Inflammatory macrophage treated with lipopolysaccharide for 4 hours (primary cell): ENCODE data around the gene KRTAP12-3.
"Not testable (repeated sequence)": the region's sequence is repeated elsewhere in the genome, so short reads cannot be mapped to it uniquely, and the experiment has no call there.

Experiments used
- DNase-seq: peaks from one replicate; pipeline ENCODE4 v3.0.0-alpha.2; 2020

Gene KRTAP12-3

DNA sequence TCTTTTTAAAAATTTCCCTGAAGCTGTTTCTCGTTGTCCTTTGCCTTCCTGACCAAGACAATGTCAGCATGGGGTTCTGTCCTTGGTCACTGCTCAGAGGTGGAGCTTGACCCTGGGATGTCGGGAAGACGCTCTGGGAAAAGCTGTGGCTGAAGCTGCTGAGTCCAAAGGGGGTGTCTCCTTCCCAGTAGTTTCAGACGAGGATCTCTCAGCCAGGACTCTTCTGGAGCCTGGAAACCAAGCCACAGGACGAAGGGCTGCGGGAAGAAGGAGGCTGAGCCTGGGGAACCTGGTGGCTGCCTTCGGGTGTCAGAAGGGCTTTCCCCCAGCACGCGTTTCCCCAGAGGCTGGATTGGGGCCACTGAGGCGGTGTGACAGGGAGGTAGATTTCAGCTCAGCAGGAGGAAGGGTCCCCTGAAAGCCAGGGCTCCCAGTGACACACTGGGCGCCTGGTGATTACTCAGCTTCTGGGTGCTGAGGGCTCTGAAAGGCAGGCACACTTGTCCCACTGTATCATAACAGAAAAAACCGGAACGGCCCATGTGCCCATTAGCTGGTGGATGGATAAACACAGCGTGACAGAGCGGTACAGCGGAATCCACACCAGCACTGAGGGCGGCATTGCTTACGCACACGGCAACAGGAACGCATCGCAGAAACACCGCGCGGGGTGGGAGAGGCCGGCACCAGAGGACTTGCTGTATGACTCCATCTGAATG lies 29.3 kb downstream of the KRTAP12-3 start:
- DNase-seq, result no peak

DNA sequence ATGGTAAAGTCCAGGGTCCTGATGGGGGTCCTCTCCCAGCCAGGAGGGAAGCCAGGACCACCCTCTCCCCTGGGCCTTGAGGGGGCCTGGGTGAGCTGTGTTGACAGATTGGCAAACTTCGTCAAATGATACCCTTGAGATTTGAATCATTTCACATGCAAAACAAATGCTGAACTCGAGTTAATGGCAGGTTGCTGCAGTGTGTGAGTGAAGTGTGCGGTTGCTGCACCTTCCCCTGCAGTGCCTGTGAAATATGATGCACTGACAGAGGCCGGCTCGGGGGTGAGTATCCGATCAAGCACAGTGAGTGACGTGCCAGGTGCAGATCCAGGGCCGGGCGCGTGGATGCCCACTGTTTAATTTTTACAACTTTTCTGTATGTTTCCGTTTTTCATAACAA lies 29.9 kb downstream of the KRTAP12-3 start:
- DNase-seq, result no peak

DNA sequence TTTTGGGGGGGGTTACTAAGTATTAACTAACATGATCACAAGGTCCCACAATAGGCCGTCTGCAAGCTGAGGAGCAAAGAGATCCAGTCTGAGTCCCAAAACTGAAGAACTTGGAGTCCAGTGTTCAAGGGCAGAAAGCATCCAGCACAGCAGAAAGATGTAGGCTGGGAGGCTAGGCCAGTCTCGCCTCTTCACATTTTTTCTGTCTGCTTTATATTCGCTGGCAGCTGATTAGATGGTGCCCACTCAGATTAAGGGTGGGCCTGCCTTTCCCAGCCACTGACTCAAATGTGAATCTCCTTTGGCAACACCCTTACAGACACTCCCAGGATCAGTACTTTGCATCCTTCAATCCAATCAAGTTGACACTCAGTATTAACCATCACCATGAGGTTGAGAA lies 32.0 kb downstream of the KRTAP12-3 start:
- DNase-seq, result not testable (repeated sequence)

DNA sequence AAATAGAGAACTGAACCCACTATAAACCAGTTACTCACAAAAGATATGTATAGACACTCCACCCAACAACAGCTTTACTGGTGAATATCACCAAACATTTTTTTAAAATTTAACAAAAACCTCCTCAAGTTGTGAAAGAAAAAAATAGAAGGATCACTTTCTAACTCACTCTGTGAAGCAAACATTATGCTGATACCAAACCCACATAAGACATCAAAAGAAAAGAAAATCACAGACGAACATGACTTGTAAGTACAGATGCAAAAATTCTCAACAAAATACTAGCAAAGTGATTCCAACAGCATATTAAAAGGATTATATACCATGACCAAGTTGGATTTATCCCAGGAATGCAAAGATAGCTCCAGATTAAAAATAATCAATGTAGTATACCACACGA lies 34.0 kb downstream of the KRTAP12-3 start:
- no peak for DNase-seq

DNA sequence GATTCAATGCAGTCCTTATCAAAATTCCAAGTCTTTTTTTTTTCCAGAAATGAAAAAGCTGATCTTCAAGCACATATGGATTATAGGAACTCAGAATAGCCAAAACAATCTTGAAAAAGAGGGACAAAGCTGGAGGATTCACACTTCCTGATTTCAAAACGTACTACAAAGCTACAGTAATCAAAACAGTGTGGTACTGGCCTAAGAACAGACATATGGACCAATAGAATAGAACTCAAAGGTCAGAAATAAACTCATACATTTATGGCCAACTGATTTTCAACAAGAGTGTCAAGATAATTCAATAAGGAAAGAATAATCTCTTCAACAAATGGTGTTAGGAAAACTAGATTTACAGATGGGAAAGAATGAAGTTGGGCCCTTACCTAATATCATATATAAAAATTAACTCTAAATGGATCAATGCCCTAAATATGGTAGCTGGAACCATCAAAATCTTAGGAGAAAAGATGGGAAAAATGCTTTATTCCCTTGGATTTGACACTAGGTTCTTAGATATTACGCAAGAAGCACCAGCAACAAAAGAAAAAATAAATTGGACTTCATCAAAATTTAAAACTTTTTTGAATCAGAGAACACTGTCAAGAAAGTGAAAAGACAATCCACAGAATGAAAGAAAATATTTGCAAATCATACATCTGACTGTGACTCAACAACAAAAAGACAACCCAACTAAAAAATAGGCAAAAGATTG lies 35.2 kb downstream of the KRTAP12-3 start:
- DNase-seq, result no peak

DNA sequence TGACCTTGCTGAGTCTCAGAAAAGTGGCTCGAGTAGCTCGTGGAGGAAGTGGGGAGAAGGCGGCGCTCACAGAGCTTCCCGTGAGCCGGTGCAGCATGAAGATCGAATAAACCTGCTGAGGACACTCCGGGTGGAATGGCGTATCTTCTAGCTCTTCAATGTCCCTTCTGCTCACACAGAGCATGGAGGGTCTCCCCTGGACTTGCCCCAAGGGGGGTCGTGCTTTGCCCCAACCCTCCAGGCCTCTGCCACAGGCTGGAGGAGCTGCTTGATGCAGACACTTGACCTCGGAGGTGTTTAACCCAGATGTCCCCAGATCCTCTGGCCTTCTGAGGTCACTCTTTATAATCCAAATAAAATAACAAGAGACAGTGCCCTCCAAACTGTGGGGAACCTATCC lies 37.0 kb downstream of the KRTAP12-3 start:
- DNase-seq, result no peak

DNA sequence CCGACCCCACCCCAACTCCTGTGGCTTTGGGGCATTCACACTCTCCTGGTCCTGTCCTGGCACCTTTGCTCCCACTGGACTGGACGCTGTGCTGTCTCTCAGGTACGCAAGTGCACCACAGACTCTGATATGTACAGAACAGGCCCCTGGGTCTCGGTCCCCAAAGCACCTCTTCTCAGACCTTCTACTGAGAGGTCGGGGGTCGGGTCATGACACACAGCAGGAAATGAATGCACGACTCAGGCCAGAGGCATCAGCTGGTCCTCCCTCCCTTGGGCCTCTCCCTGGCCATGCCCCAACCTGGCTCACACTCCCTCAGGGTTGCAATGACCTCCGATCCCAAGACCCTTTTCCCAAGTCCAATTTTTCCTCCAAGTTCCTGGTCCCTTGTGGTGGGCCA lies 37.5 kb downstream of the KRTAP12-3 start:
- no peak for DNase-seq

DNA sequence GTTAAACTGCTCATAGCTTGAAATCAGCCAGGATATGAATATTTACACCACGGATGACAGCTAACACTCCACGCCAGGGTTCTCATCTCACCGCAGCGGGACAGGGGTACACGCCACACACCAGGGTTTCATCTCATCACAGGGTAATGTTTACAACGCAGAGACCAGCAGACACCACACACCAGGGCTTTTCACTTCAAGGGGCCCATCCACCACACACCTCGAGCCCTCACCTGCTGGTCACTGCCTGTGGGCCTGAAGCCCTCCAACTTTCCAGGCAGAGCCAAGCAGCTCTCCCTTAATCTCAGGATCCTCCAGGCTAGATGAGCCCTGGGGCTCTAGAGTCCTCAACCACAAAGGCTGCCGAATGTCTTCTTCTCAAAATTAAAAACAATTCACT lies 37.9 kb downstream of the KRTAP12-3 start:
- DNase-seq, result no peak

DNA sequence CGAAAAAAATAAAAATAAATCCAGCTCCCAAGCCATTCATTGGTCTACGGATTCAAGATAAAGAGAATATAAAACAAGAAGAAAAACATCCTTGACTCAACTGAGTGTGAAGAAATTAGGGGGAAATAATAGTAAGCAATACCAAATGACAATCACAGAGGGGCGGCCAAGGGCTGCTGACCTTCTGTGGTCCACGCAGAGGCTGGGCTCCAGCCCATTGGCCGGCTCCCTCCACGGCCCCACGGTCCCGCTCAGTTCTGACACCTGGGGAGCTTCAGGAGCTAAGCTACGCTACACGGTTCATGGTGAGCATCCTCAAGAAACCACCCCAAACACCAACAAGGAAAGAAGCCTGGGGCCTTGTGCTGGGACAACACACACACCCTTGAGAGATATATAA lies 38.8 kb downstream of the KRTAP12-3 start:
- DNase-seq, result no peak

DNA sequence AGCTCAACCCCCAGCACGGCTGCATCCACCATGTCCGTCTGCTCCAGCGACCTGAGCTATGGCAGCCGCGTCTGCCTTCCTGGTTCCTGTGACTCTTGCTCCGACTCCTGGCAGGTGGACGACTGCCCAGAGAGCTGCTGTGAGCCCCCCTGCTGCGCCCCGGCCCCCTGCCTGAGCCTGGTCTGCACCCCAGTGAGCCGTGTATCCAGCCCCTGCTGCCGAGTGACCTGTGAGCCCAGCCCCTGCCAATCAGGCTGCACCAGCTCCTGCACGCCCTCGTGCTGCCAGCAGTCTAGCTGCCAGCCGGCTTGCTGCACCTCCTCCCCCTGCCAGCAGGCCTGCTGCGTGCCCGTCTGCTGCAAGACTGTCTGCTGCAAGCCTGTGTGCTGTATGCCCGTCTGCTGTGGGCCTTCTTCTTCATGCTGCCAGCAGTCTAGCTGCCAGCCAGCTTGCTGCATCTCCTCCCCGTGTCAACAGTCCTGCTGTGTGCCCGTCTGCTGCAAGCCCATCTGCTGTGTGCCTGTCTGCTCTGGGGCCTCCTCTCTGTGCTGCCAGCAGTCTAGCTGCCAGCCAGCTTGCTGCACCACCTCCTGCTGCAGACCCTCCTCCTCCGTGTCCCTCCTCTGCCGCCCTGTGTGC lies 39.6 kb downstream of the KRTAP12-3 start, which contains the start of gene KRTAP10-12:
KRTAP10-12 (plus strand) TSS at position 1 of the 639 bp plus-strand sequence; CDS start at position 31, 30 bp downstream.
- DNase-seq, result not testable (repeated sequence)

DNA sequence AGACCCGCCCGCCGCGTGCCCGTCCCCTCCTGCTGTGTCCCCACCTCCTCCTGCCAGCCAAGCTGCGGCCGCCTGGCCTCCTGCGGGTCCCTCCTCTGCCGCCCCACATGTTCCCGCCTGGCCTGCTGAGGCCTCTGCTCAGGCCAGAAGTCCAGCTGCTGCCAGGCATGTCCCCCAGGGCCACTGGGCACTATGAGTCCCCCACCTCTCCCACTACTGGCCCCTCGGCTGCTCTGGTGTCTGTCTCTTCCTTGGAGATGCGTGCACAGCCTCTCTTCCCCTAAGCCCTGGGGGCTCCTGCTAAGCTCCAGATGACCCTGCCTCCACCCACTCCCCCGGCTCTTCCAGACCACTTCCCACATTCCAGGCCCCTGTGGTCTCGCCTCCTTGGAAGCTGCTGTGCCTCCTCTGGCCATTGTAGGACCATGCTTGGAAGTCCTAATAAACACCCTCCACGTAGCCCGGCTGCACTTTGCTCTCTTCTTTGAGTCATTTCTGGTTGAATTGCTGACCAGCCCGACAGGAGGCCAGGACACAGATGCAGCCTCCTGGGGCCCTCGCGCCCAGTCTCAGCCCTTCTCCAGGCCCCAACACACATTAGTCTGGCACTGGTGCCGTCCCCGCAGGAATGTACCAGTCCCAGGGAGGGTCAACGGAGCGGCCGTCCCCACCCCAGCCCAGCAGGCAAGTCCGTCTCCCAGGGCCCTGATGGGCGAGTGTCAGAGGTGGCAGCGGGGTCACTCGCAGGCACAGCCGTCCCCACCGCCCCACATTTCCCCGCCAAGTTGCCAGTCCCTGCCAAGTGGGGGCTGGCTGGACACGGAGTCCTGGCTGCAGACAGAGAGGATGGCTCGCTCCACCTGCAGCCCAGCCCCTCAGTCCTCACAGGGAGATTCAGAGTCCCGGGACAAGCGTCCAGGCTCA lies 40.3 kb downstream of the KRTAP12-3 start:
- no peak for DNase-seq

DNA sequence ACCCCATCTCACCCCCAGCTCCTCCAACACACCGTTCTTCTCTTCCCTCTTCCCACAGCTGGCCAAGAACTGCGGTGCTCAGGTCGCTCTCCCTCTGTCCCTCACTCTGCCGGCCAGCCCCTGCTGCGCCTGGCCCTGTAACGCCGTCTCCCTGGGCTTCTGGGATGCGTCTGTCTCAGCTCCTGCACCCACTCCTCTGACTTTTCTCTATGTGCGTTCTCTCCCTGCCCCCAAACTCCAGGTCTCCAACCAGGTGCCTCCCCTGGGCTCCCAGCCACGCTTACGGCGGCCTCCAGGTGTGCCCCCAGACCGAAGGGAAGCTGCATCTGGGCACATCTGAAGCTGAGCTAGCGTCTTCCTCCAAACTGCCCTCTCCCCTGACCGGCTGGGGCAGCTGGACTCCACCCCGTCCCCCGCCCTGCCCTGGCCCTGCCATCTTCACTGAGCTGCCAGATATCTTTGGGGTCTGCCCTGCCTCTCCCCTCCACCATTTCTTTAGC lies 41.8 kb downstream of the KRTAP12-3 start:
- no peak for DNase-seq

DNA sequence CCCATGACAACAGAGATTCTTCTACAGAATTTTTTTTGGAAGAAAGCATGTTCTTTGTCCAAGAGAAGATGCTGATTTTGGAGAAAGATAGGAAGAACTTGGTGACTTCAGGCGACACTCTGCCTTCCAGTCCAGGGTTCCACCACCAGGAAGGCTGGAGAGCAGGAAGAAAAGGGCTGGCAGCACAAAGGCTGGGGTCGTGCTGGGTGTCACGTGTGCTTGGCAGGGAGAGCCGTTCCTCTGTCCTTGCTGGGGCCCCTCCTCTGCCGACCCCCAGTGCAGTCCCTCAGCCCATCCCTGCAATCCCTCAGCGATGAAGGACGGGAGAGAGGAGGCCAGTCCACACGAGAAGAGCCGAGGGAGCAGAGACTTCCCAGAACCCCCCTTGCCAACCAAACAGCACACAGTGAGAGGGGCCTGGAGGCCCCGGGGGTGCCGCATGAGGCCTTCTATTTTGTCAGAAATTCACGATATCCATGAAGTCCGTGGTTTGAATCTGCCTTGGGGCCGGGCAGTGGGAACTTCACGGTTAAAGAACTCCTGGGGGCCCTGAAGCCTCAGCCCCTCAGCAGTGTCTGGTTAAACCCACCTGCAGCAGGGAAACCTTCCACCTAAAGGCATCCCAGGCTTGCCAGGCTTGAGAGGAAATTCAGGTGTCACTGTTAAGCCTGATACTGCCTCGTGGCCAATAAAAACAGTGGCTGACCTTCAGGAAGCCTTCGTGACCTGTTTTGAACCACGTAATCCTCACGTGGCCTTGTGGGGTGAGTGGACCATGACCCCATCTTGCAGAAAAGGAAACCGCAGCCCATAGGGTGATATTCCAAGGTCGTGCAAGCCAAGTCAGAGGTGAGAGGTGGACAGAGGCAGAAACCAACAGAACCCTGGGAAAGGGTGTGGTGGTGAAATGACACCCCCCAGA lies 42.6 kb downstream of the KRTAP12-3 start:
- DNase-seq, result no peak

DNA sequence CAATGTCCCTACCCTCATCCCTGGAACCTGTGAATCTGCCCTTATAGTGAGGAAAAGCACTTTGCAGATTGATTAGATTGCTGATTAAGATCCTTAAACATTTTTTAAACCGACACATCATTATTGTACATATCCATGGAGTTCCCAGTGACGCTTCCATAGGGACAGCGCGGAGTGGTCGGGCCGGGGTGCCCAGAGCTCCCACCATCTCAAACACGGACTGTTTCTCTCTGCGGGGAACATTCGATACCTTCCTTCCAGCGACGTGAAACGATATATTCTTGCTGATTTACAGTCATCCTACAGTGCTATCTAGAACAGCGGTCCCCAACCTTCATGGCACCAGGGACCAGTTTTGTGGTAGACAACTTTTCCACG lies 43.3 kb downstream of the KRTAP12-3 start:
- DNase-seq, result no peak

DNA sequence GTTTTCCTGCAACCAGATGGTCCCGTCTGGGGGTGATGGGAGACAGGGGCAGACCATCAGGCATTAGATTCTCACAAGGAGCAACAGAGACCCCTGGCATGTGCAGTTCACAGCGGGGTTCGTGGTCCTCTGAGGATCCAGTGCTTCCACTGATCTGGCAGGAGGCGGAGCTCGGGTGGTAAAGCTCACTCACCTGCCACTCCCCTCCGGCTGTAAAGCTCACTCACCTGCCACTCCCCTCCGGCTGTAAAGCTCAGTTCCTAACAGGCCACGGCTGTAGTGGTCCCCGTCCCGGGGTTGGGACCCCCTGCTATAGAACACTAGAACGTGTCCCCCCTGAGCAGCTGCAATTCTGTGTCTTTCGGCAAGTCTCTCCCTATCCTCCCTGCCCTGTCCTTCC lies 43.8 kb downstream of the KRTAP12-3 start:
- no peak for DNase-seq

DNA sequence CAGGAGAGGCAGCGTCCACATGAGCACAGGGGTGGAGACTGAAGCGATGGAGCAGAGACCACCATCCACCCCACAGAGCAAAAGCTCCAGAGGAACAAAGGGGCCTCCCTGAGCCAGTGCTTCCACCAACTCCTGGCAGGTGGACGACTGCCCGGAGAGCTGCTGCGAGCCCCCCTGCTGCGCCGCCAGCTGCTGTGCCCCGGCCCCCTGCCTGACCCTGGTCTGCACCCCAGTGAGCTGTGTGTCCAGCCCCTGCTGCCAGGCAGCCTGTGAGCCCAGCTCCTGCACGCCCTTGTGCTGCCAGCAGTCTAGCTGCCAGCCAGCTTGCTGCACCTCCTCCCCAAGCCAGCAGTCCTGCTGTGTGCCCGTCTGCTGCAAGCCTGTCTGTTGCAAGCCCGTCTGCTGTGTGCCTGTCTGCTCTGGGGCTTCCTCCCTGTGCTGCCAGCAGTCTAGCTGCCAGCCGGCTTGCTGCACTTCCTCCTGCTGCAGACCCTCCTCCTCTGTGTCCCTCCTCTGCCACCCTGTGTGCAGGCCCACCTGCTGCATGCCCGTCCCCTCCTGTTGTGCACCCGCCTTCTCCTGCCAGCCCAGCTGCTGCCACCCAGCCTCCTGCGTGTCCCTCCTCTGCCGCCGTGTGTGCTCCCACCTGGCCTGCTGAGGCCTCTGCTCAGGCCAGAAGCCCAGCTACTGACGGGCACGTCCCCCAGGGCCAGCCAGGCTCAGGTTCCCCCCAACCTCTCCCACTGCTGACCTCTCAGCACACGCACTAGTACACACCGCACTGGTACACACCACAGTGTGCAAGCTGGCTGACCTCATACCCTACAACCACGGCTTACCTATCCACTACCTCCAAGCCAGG lies 44.6 kb downstream of the KRTAP12-3 start:
- no peak for DNase-seq

DNA sequence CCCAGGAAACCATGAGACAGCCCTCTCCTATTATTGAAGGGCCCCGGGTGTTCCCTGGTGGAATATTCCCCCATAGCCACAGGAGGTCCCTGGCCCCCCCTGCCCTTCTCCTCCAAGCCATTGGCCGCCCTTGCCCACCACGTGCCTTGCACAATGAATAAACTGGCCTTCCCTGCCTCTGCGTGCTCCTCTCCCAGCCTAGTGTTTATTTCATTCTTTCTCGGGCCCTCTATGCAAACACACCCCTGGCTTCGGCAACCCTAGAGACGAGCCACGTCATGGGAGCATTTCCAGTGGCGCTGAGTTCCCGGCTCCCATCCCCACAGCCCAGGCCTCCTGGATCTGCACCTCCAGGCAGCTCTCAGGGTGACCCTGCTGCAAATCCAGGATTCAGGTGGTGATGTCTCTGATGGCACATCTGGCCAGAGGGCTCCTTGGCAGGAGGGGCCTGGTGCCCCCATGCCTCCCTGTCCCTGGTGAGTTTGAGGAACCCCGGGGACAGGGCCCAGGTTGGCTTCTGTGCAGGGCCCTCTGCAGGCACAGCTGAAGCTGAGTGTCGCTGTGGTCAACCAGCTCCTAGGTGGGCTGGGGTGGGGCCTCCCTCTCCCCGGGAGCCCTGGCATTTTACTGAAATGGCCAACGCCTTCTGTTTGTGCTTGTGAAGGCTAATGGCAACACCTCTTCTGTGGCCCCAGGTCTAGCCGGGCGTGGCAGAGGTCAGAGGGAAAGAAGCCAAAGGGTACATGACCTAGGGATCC lies 45.4 kb downstream of the KRTAP12-3 start:
- DNase-seq, result no peak

DNA sequence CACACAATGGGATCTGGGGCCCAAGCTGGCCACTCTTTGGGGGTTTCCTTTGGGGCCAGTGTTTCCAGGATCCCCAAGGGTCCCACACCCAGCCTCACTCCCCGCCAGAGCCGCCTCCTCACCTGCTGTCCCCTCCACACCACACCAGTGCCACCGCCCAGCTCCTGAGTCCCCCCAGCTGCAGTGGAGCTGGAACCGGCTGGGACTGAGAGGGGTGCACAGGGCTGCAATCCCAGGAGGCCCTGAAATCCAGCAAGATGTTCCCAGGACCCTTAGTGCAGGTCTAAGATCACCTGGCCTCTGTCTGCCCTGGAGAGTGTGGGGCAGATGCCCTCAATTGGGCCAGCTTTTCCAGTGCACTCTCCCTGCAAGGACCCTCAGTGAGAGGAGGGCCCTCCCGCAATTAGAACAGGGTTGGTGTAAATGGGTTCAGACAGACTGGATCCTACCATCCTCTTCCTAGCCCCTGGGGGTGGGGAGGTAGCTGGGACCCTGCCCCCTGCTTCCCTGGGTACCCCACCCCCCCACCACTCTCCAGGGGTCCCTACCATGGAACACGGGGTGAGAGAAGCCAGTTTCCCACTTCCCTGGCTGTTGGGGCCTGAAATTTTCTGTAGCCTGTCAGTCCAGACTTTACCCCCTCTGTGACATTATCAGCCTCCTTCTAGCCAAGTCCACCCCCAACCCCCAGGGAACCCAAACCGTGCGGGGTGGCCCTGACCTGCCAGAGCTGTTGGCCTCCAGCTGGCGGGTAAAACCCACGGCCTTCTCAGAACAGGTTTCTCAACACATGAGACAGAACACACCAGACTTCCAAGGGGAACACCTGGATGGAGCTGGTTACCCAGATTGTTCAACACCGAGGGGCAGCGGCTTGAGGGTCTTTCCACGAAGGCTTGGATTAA lies 46.3 kb downstream of the KRTAP12-3 start:
- no peak for DNase-seq

DNA sequence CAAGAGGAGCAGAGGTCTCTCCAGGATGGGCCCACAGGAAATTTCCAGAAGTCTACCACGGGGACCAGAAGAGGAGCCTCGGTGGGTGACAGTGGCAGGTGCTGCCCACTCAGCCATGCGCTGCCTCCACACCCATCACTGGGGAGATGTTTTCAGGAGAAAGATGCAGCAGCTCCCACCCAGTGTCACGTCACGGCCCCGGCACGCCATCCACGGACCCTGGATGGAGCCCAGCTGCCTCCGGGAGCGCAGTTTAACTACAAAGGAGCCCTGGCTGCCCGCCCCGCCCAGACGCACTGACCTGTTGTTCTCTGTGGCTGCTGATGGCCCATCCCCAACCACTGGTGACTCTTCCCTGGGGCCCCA lies 46.9 kb downstream of the KRTAP12-3 start:
- DNase-seq, result no peak
